ENCODE data around the gene REV1.
A peak's percentile ranks its signal among the peaks of the same experiment; 100 is the strongest.

REV1 gene

DNA sequence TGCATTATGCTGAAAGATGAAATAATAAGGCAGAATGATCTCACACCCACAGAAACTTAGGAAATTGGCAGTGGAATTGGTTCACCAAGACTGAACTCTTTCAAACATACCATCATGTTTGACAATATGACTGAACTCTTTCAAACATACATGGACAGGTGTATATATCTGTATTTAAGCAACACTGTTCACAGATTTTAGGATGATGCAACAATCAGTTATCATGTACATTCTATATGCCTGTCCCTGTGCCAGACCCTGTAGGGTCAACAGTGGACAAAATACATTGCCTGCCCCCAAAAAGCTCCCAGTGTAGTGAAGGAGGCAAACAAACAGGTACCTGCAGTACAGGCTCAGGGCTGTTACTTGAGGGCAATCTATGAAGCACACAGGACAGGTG, 2.9 kb upstream of the REV1 start (continued):
- TF ChIP-seq, protein P1, sequence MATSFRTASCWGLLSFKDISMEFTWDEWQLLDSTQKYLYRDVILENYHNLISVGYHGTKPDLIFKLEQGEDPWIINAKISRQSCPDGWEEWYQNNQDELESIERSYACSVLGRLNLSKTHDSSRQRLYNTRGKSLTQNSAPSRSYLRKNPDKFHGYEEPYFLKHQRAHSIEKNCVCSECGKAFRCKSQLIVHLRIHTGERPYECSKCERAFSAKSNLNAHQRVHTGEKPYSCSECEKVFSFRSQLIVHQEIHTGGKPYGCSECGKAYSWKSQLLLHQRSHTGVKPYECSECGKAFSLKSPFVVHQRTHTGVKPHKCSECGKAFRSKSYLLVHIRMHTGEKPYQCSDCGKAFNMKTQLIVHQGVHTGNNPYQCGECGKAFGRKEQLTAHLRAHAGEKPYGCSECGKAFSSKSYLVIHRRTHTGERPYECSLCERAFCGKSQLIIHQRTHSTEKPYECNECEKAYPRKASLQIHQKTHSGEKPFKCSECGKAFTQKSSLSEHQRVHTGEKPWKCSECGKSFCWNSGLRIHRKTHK (tag by site-specific recombination; IDR thresholded peaks at IDR 0.05), result no peak
- TF ChIP-seq ZNF112 (tag by site-specific recombination; IDR thresholded peaks at IDR 0.05) (no peak), ZNF366 (tag by site-specific recombination; conservative IDR thresholded peaks at IDR 0.05) (no peak), ZNF654 (tag by site-specific recombination; IDR thresholded peaks at IDR 0.05; ENCODE audit: low read depth) (no peak), ZBTB8A (tag by site-specific recombination; IDR thresholded peaks at IDR 0.05) (no peak), ZNF624 (tag by site-specific recombination; IDR thresholded peaks at IDR 0.05) (no peak)
- TF ChIP-seq, protein P2, sequence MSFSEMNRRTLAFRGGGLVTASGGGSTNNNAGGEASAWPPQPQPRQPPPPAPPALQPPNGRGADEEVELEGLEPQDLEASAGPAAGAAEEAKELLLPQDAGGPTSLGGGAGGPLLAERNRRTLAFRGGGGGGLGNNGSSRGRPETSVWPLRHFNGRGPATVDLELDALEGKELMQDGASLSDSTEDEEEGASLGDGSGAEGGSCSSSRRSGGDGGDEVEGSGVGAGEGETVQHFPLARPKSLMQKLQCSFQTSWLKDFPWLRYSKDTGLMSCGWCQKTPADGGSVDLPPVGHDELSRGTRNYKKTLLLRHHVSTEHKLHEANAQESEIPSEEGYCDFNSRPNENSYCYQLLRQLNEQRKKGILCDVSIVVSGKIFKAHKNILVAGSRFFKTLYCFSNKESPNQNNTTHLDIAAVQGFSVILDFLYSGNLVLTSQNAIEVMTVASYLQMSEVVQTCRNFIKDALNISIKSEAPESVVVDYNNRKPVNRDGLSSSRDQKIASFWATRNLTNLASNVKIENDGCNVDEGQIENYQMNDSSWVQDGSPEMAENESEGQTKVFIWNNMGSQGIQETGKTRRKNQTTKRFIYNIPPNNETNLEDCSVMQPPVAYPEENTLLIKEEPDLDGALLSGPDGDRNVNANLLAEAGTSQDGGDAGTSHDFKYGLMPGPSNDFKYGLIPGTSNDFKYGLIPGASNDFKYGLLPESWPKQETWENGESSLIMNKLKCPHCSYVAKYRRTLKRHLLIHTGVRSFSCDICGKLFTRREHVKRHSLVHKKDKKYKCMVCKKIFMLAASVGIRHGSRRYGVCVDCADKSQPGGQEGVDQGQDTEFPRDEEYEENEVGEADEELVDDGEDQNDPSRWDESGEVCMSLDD (tag by site-specific recombination; IDR thresholded peaks at IDR 0.05), result no peak
- TF ChIP-seq, protein P3, sequence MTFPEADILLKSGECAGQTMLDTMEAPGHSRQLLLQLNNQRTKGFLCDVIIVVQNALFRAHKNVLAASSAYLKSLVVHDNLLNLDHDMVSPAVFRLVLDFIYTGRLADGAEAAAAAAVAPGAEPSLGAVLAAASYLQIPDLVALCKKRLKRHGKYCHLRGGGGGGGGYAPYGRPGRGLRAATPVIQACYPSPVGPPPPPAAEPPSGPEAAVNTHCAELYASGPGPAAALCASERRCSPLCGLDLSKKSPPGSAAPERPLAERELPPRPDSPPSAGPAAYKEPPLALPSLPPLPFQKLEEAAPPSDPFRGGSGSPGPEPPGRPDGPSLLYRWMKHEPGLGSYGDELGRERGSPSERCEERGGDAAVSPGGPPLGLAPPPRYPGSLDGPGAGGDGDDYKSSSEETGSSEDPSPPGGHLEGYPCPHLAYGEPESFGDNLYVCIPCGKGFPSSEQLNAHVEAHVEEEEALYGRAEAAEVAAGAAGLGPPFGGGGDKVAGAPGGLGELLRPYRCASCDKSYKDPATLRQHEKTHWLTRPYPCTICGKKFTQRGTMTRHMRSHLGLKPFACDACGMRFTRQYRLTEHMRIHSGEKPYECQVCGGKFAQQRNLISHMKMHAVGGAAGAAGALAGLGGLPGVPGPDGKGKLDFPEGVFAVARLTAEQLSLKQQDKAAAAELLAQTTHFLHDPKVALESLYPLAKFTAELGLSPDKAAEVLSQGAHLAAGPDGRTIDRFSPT (tag by site-specific recombination; IDR thresholded peaks at IDR 0.05), result no peak
- TF ChIP-seq, protein P4, sequence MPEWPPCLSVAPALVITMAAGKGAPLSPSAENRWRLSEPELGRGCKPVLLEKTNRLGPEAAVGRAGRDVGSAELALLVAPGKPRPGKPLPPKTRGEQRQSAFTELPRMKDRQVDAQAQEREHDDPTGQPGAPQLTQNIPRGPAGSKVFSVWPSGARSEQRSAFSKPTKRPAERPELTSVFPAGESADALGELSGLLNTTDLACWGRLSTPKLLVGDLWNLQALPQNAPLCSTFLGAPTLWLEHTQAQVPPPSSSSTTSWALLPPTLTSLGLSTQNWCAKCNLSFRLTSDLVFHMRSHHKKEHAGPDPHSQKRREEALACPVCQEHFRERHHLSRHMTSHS (tag by site-specific recombination; IDR thresholded peaks at IDR 0.05), result no peak

DNA sequence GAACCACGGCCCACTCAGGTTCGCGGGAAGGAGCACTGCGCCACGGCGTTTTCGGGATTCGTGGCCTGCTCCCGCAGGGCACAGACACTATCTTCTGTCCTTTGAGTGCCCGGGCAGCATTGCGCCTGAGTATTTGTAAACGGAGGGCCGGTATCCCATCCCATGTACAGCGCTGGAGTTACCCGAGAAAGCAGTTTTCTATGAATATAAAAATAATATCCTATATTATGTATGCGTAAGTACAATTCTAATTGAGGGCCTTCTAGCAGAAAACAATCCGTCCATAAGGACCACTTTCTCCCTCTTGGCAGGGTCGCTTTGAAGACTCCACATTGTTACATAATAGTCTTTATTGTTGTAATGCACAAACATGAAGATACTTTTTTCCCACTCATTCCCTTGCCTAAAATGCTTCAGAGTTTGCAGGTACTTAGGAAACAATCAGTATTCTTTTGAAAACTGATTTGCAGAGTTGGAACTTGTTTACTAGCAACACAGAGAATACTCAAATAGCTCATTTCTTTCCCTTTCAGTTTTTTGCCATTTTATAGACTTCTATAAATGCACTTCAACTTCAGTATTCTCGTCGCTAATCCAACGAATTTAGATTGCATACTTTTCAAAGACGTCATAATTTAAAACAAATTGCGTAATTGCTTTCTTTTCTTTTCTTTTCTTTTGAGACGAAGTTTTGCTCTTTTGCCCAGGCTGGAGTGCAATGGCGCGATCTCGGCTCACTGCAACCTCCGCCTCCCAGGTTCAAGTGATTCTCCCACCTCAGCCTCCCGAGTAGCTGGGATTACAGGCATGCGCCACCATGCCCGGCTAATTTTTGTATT, 1.0 kb upstream of the REV1 start:
- Histone ChIP-seq H3K36me3 (ENCODE audit: control insufficient read depth in 2 of 2, insufficient read depth in 1 of 2, low read length in 2 of 2) (no peaks in the 10 kb centered on the region), H3K4me3 (ENCODE audit: low read depth, low read length) (peak overlapping the region; percentile 58), H3K27ac (ENCODE audit: extremely low read depth, low read depth, low read length) (peak overlapping the region; percentile 87; the same call in 1 of the 2 replicates), H3K4me1 (ENCODE audit: control insufficient read depth, insufficient read depth, low read length) (peaks cover 15% of the 10 kb centered on the region), H3K9me3 (ENCODE audit: control insufficient read depth, insufficient read depth, low read depth, low read length) (no peaks in the 10 kb centered on the region)
- ChIA-PET POLR2A (interaction anchor here (1.8 kb wide), 1 partner anchor 154 kb away, joined by 10 read pairs; the partner anchor contains the start of genes EIF5B and TXNDC9), CTCF (interaction anchor here (0.6 to 1.1 kb wide), 8 partner anchors 12 to 1720 kb away, joined by 3 to 6 read pairs (median 4); no protein-coding TSS in a partner anchor)
- TF ChIP-seq ZNF76 (tag by site-specific recombination; IDR thresholded peaks at IDR 0.05; ENCODE audit: borderline replicate concordance, low read depth) (no peak), ZNF175 (tag by site-specific recombination; IDR thresholded peaks at IDR 0.05) (no peak), ZBTB8A (tag by site-specific recombination; IDR thresholded peaks at IDR 0.05) (peak; percentile 3; the same call in 1 of the 2 replicates)
- TF ChIP-seq, protein P5, sequence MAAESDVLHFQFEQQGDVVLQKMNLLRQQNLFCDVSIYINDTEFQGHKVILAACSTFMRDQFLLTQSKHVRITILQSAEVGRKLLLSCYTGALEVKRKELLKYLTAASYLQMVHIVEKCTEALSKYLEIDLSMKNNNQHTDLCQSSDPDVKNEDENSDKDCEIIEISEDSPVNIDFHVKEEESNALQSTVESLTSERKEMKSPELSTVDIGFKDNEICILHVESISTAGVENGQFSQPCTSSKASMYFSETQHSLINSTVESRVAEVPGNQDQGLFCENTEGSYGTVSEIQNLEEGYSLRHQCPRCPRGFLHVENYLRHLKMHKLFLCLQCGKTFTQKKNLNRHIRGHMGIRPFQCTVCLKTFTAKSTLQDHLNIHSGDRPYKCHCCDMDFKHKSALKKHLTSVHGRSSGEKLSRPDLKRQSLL (tag by site-specific recombination; IDR thresholded peaks at IDR 0.05), result no peak
